ENCODE results near the gene DHRS2.

Gene DHRS2

GRCh38 chr14:23660290-23661226 lies 24.4 kb downstream of the DHRS2 start:
- no peaks in the 10 kb centered on the region for H3K4me1 ChIP-seq
- no peaks in the 10 kb centered on the region for H3K9me3 ChIP-seq
- H3K36me3 ChIP-seq (replicated peaks), result no peaks in the 10 kb centered on the region
- no peak for DNase-seq (ENCODE audit: low spot score in 2 of 2)
- H3K4me3 ChIP-seq, result no peak overlapping the region
- in situ Hi-C loops (cut with MboI; ENCODE audit: low sequenced_read_pairs), result no loop called here
- H3K27me3 ChIP-seq (ENCODE audit: low read depth), result no peaks in the 10 kb centered on the region

GRCh38 chr14:23661542-23661941 lies 25.4 kb downstream of the DHRS2 start:
- H3K27me3 ChIP-seq (ENCODE audit: low read depth), result no peaks in the 10 kb centered on the region
- no peaks in the 10 kb centered on the region for H3K4me1 ChIP-seq

GRCh38 chr14:23663127-23663526 lies 27.0 kb downstream of the DHRS2 start:
- in situ Hi-C loops (cut with MboI; ENCODE audit: low sequenced_read_pairs), result no loop called here
- Histone ChIP-seq H3K9me3 (no peaks in the 10 kb centered on the region), H3K4me1 (no peaks in the 10 kb centered on the region), H3K4me3 (no peak overlapping the region), H3K36me3 (replicated peaks) (no peaks in the 10 kb centered on the region), H3K27me3 (ENCODE audit: low read depth) (no peaks in the 10 kb centered on the region)
- DNase-seq (ENCODE audit: low spot score in 2 of 2), result no peak

More at GRCh38 chr14:23661542-23661941, 25.4 kb downstream of the DHRS2 start:
- no peak for DNase-seq (ENCODE audit: low spot score in 2 of 2)
- in situ Hi-C loops (cut with MboI; ENCODE audit: low sequenced_read_pairs), result no loop called here
- Histone ChIP-seq H3K36me3 (replicated peaks) (no peaks in the 10 kb centered on the region), H3K4me3 (no peak overlapping the region), H3K9me3 (no peaks in the 10 kb centered on the region)

GRCh38 chr14:23663711-23664110 lies 27.5 kb downstream of the DHRS2 start:
- in situ Hi-C loops (cut with MboI; ENCODE audit: low sequenced_read_pairs), result no loop called here
- Histone ChIP-seq H3K4me1 (no peaks in the 10 kb centered on the region), H3K27me3 (ENCODE audit: low read depth) (no peaks in the 10 kb centered on the region), H3K9me3 (no peaks in the 10 kb centered on the region), H3K4me3 (no peak overlapping the region), H3K36me3 (replicated peaks) (no peaks in the 10 kb centered on the region)
- DNase-seq (ENCODE audit: low spot score in 2 of 2), result no peak

DNA sequence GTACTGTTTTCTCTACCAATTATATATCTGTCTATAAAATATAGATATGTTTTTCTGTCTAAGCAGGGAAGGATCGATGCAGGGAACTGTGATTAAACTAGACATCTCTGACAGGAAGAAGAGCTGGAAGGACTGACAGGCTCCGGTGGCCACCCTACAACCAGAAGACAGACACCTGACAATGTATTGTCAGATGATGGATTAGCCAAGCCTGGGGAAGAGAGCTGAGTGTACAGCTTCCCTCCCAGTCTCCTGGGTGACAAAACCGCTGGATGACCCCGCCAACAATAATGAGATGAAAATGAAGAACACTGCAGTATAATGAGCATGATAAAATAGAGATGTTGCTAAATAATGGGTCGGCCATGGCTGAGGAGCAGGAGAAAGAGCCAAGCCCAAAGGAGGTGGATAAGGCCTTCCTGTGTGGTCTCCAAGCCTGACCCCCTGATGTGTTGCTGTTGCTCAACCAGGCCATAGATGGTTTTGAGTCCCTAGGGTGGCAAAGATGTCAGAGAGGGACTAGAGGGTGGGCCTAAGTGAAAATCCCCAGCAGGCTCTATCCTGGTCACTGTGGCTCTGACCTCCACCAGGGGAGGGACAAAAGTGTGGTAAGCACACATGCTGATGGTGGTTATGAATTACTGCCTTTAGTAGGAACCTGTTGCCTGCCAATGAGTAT lies 28.2 kb downstream of the DHRS2 start:
- in situ Hi-C loops (cut with MboI; ENCODE audit: low sequenced_read_pairs), result no loop called here
- Histone ChIP-seq H3K4me3 (no peak overlapping the region), H3K9me3 (no peaks in the 10 kb centered on the region), H3K27me3 (ENCODE audit: low read depth) (no peaks in the 10 kb centered on the region), H3K4me1 (no peaks in the 10 kb centered on the region), H3K36me3 (replicated peaks) (no peaks in the 10 kb centered on the region)
- no peak for DNase-seq (ENCODE audit: low spot score in 2 of 2)

DNA sequence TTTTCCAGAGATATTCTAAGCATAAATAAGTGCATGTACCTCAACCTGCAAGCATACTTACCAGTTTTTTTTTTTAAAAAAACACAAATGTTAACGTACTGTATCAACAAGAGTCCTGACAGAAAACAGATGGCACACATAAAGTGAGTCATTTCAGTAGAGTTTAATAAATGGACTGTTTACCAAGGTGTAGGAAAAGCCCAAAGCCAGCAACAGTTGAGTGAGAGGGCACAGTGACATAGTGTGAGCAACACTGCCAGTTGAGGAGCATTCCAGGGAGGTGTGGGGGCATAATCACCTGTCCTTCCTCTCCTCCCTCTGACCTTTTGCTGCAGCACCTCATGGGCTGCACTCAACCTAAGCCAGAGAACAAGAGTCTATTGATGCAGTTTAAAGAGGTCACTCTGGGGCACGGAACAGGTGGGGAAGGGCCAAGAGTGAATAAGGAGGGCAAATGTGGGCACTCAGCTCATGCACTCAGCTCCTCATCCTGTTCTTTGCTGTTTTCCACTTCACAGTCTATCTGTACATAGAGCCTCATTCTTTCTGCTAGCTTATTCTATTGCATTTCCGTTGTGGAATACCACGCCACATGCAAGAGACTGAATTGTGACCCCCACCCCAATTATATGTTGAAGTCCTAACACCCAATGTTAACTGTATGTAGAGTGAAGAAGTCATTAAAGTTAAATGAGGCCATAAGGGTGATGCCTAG lies 29.3 kb downstream of the DHRS2 start:
- DNase-seq (ENCODE audit: low spot score in 2 of 2), result no peak
- H3K4me3 ChIP-seq, result no peak overlapping the region
- H3K36me3 ChIP-seq (replicated peaks), result no peaks in the 10 kb centered on the region
- in situ Hi-C loops (cut with MboI; ENCODE audit: low sequenced_read_pairs), result no loop called here
- no peaks in the 10 kb centered on the region for H3K9me3 ChIP-seq
- H3K27me3 ChIP-seq (ENCODE audit: low read depth), result no peaks in the 10 kb centered on the region
- H3K4me1 ChIP-seq, result no peaks in the 10 kb centered on the region

DNA sequence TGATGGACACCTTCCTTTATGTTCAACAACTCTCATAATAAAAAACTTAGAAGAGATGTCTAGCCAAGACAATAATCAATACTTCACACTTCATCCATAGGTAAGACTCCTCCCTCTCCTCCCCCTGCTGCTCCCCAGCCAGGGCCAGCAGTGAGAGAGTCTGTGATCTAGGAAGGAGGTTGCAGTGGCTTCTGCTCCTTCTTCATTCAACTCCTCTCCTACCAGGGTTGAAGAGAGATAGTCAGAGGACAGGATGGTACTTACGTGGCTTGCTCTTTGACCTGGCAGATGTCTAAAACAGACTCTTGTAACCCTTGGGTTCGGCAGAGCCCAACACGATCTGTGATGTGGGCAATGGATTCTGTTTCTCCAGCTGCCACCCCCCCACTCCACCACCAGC lies 31.0 kb downstream of the DHRS2 start:
- H3K36me3 ChIP-seq (replicated peaks), result no peaks in the 10 kb centered on the region
- in situ Hi-C loops (cut with MboI; ENCODE audit: low sequenced_read_pairs), result no loop called here
- DNase-seq (ENCODE audit: low spot score in 2 of 2), result no peak

GRCh38 chr14:23669441-23669840 lies 33.3 kb downstream of the DHRS2 start:
- in situ Hi-C loops (cut with MboI; ENCODE audit: low sequenced_read_pairs), result no loop called here
- no peak for DNase-seq (ENCODE audit: low spot score in 2 of 2)
- Histone ChIP-seq H3K27me3 (ENCODE audit: low read depth) (no peaks in the 10 kb centered on the region), H3K4me3 (no peak overlapping the region), H3K4me1 (no peaks in the 10 kb centered on the region), H3K9me3 (no peaks in the 10 kb centered on the region), H3K36me3 (replicated peaks) (no peaks in the 10 kb centered on the region)

More for the DNA sequence above, 31.0 kb downstream of the DHRS2 start:
- Histone ChIP-seq H3K4me1 (no peaks in the 10 kb centered on the region), H3K9me3 (no peaks in the 10 kb centered on the region), H3K4me3 (no peak overlapping the region), H3K27me3 (ENCODE audit: low read depth) (no peaks in the 10 kb centered on the region)

- in situ Hi-C loops (cut with MboI; ENCODE audit: low sequenced_read_pairs), result no loop called here
- no peaks in the 10 kb centered on the region for H3K36me3 ChIP-seq (replicated peaks)
- DNase-seq (ENCODE audit: low spot score in 2 of 2), result no peak
- no peak overlapping the region for H3K4me3 ChIP-seq
- H3K4me1 ChIP-seq, result no peaks in the 10 kb centered on the region
- H3K27me3 ChIP-seq (ENCODE audit: low read depth), result no peaks in the 10 kb centered on the region
- no peaks in the 10 kb centered on the region for H3K9me3 ChIP-seq
Observed at GRCh38 chr14:23670481-23670880, 34.3 kb downstream of the DHRS2 start.

DNA sequence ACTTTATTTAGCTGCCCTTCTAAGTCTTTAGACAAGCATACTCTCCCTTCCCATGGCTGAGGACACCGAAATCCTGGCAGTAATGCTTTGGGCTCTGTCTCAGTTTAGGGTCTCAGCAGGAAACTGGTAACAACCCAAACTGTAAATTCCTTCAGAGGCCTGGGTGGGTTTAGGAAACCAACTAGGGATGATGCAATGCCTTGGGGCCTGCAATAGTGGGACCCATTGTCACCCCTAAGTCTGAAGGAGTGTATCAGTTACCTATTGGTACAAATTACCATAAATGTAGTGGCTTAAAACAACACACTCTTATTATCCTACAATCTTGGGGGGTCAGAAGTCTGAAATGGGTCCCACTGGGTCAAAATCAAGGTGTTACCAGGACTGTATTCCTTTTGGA lies 36.0 kb downstream of the DHRS2 start:
- H3K27me3 ChIP-seq (ENCODE audit: low read depth), result no peaks in the 10 kb centered on the region
- no peak for DNase-seq (ENCODE audit: low spot score in 2 of 2)
- in situ Hi-C loops (cut with MboI; ENCODE audit: low sequenced_read_pairs), result no loop called here

DNA sequence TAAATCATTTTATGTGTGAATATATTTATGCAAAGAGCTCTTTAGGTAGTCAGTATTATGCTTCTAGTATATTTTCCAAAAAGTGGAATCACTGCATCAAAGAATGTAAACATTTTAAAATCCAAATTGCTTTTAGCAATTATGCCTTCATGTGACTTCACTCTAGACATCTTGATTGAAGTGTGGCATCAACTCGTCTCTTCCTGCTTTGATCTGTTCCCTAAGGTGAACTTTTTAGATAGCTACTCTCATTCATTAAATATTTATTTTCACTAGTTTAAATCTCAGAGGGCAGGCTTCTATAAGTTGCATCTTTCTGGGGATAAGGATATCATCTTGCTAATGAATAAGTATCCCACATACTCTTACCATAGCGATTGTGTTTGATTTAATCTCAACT lies 39.2 kb downstream of the DHRS2 start:
- Histone ChIP-seq H3K4me1 (no peaks in the 10 kb centered on the region), H3K27me3 (ENCODE audit: low read depth) (no peaks in the 10 kb centered on the region), H3K9me3 (no peaks in the 10 kb centered on the region), H3K36me3 (replicated peaks) (no peaks in the 10 kb centered on the region), H3K4me3 (no peak overlapping the region)
- in situ Hi-C loops (cut with MboI; ENCODE audit: low sequenced_read_pairs), result no loop called here
- no peak for DNase-seq (ENCODE audit: low spot score in 2 of 2)

More for the DNA sequence above, 36.0 kb downstream of the DHRS2 start:
- H3K4me1 ChIP-seq, result no peaks in the 10 kb centered on the region
- H3K36me3 ChIP-seq (replicated peaks), result no peaks in the 10 kb centered on the region
- H3K9me3 ChIP-seq, result no peaks in the 10 kb centered on the region
- H3K4me3 ChIP-seq, result no peak overlapping the region

GRCh38 chr14:23675906-23676305 lies 39.7 kb downstream of the DHRS2 start:
- in situ Hi-C loops (cut with MboI; ENCODE audit: low sequenced_read_pairs), result no loop called here
- H3K9me3 ChIP-seq, result no peaks in the 10 kb centered on the region
- H3K36me3 ChIP-seq (replicated peaks), result no peaks in the 10 kb centered on the region
- no peaks in the 10 kb centered on the region for H3K27me3 ChIP-seq (ENCODE audit: low read depth)
- H3K4me3 ChIP-seq, result no peak overlapping the region
- no peaks in the 10 kb centered on the region for H3K4me1 ChIP-seq
- no peak for DNase-seq (ENCODE audit: low spot score in 2 of 2)

GRCh38 chr14:23681337-23681736 lies 45.2 kb downstream of the DHRS2 start:
- H3K4me3 ChIP-seq, result no peak overlapping the region
- no peaks in the 10 kb centered on the region for H3K4me1 ChIP-seq
- in situ Hi-C loops (cut with MboI; ENCODE audit: low sequenced_read_pairs), result no loop called here
- H3K36me3 ChIP-seq (replicated peaks), result no peaks in the 10 kb centered on the region
- H3K9me3 ChIP-seq, result no peaks in the 10 kb centered on the region
- H3K27me3 ChIP-seq (ENCODE audit: low read depth), result no peaks in the 10 kb centered on the region
- no peak for DNase-seq (ENCODE audit: low spot score in 2 of 2)
